ENCODE measurements around the gene C1orf232. TPM values are rescaled to one million over a fixed set of nuclear protein-coding genes. Genes with fewer than 3 reads are reported as not detected.
A peak's percentile ranks its signal among the peaks of the same experiment; 100 is the strongest.

The C1orf232 gene
- total and polyA plus RNA-seq, 9 of the 15 experiments (the other 6 are each of a cell fraction or from before 2014, with no cell fraction given), result not detected

- no peak for TF ChIP-seq CBX8 (IDR thresholded peaks at IDR 0.05; ENCODE audit: borderline replicate concordance, extremely low read depth, low read depth, low read length, poor library complexity, severe bottlenecking)
- no peak for TF ChIP-seq ZBTB26 (CRISPR knock-in tag; IDR thresholded peaks at IDR 0.05)
- no peak for TF ChIP-seq XRCC3 (IDR thresholded peaks at IDR 0.05)
- peak; percentile 91 for TF ChIP-seq ETV1 (tag; conservative IDR thresholded peaks at IDR 0.05; ENCODE audit: low read depth)
- TF ChIP-seq HOMEZ (CRISPR knock-in tag; IDR thresholded peaks at IDR 0.05), result no peak; the same call in 1 of the 2 replicates
- TF ChIP-seq NCOA2 (IDR thresholded peaks at IDR 0.05; ENCODE audit: partially characterized antibody in 2 of 2), result no peak
- no peak for TF ChIP-seq HDAC3 (IDR thresholded peaks at IDR 0.05; ENCODE audit: borderline replicate concordance, partially characterized antibody)
- TF ChIP-seq HDAC8 (tag; IDR thresholded peaks at IDR 0.05), result 0 out of 2 replicates have a peak, but pooled peaks have one; percentile 18
- TF ChIP-seq IRF9 (tag; IDR thresholded peaks at IDR 0.05), result no peak
- TF ChIP-seq ZNF668 (CRISPR knock-in tag; IDR thresholded peaks at IDR 0.05), result no peak
- no peak for TF ChIP-seq ILF3 (IDR thresholded peaks at IDR 0.05; ENCODE audit: borderline replicate concordance)
- TF ChIP-seq ZNF592 (IDR thresholded peaks at IDR 0.05), result peak; percentile 63
- no peak; the same call in 1 of the 2 replicates for TF ChIP-seq GTF2E2 (tag; IDR thresholded peaks at IDR 0.05)
- peak; percentile 93; the same call in 1 of the 2 replicates for TF ChIP-seq BRD4 (IDR thresholded peaks at IDR 0.05)
Measured at GRCh38 chr1:26169669-26170471, 1.1 kb upstream of the C1orf232 start, which contains the start of gene ZNF593 (continued).
